H1 (cell line): Measurements from ENCODE around the gene VAT1L. TPM values are rescaled to one million over a fixed set of nuclear protein-coding genes. Genes with fewer than 3 reads are reported as not detected.

ENCODE experiments used
- CTCF ChIA-PET: fragments of 300-600 bp; sonication (Branson Sonifier 250); formaldehyde crosslinking; loops from one replicate; lab custom pipeline; 2021; ENCODE audit not compliant: partially characterized antibody; lab: Charles Lee
- POLR2A ChIA-PET: fragments of 300-600 bp; sonication (Branson Sonifier 250); formaldehyde crosslinking; loops from one replicate; lab custom pipeline; 2021; ENCODE audit warnings: inconsistent platforms; ENCODE audit not compliant: partially characterized antibody; lab: Charles Lee
- DNase-seq, 2 experiments: peaks; one replicate each; pipeline versions ENCODE4 v3.0.0 to v3.0.0-alpha.2; 2010 to 2022; ENCODE audit warnings: low spot score in 2 of 2, low read depth in 1 of 2, mixed read lengths in 1 of 2
- FAIRE-seq: peaks from 2 replicates; lab custom pipeline; 2011; peaks lifted over from hg19 to GRCh38; lab: Jason Lieb, UNC
- H2AFZ ChIP-seq: 2 replicates; pipeline ENCODE4 v1.8.1; 2012; ENCODE audit warnings: low read length, inconsistent platforms
- H2AK5ac ChIP-seq: 2 replicates; pipeline ENCODE4 v1.6.1; 2013; ENCODE audit warnings: low read depth, low read length
- H2BK120ac ChIP-seq: replicated peaks from 2 replicates; pipeline ENCODE3; 2013; ENCODE audit warnings: low read depth, low read length, inconsistent platforms
- H2BK12ac ChIP-seq: 2 replicates; pipeline ENCODE4 v1.6.1; 2013; ENCODE audit warnings: low read depth, low read length
- H2BK15ac ChIP-seq: 2 replicates; pipeline ENCODE4 v1.6.1; 2013; ENCODE audit warnings: low read length
- H2BK20ac ChIP-seq: 2 replicates; pipeline ENCODE4 v1.6.1; 2013; ENCODE audit warnings: low read length
- H2BK5ac ChIP-seq: 2 replicates; pipeline ENCODE4 v1.6.1; 2013; ENCODE audit warnings: low read depth, low read length
- H3K14ac ChIP-seq: 2 replicates; pipeline ENCODE4 v1.6.1; 2013; ENCODE audit warnings: inconsistent platforms; ENCODE audit not compliant: insufficient read length
- H3K18ac ChIP-seq: 2 replicates; pipeline ENCODE4 v1.6.1; 2013; ENCODE audit warnings: low read length; ENCODE audit errors: extremely low read depth
- H3K23ac ChIP-seq: 2 replicates; pipeline ENCODE4 v1.6.1; 2013; ENCODE audit warnings: inconsistent platforms; ENCODE audit not compliant: insufficient read length
- H3K23me2 ChIP-seq: 2 replicates; pipeline ENCODE4 v1.6.1; 2013; ENCODE audit warnings: low read depth, low read length
- H3K27ac ChIP-seq: 2 replicates; pipeline ENCODE4 v1.6.1; 2011; ENCODE audit warnings: low read depth, low read length, inconsistent platforms
- H3K27me3 ChIP-seq, 4 experiments: replicated peaks in 1 of 4; 1 replicate in 1 of 4; 2 replicates in 3 of 4; pipeline versions ENCODE4 v1.6.1 to v1.8.1; 2011 to 2013; ENCODE audit warnings: low read length in 3 of 4, mild to moderate bottlenecking in 3 of 4, inconsistent platforms in 2 of 4, mixed read lengths in 2 of 4, moderate library complexity in 1 of 4; ENCODE audit not compliant: control insufficient read depth in 3 of 4, insufficient read depth in 3 of 4; ENCODE audit errors: extremely low read depth in 1 of 4
- H3K36me3 ChIP-seq, 4 experiments: 2 replicates each; pipeline versions ENCODE4 v1.6.1 to v1.8.1; 2011 to 2013; ENCODE audit warnings: mild to moderate bottlenecking in 4 of 4, low read length in 3 of 4, moderate library complexity in 2 of 4, control low read depth in 1 of 4, inconsistent platforms in 1 of 4; ENCODE audit not compliant: insufficient read depth in 4 of 4, control insufficient read depth in 2 of 4
- H3K4ac ChIP-seq: replicated peaks from 2 replicates; pipeline ENCODE3; 2013; ENCODE audit warnings: low read length, low read depth, mixed read lengths, inconsistent platforms; ENCODE audit not compliant: insufficient read length
- H3K4me1 ChIP-seq, 4 experiments: replicated peaks in 1 of 4; 1 replicate in 1 of 4; 2 replicates in 3 of 4; pipeline versions ENCODE4 v1.6.1 to v1.8.1; 2011 to 2013; ENCODE audit warnings: low read length in 3 of 4, inconsistent platforms in 2 of 4, mixed read lengths in 1 of 4; ENCODE audit not compliant: insufficient read depth in 4 of 4, control insufficient read depth in 3 of 4
- H3K4me2 ChIP-seq, 2 experiments: 2 replicates each; pipeline versions ENCODE4 v1.6.1 to v1.8.1; 2011 to 2013; ENCODE audit warnings: low read depth in 2 of 2, low read length in 2 of 2, control low read depth in 1 of 2, inconsistent platforms in 1 of 2, mild to moderate bottlenecking in 1 of 2; ENCODE audit not compliant: insufficient read depth in 1 of 2
- H3K4me3 ChIP-seq, 4 experiments: fragments of 200-600, 300-600 bp in 1 of 4; sonication (generic), shearing (Covaris generic), sonication (Bioruptor Twin) in 1 of 4; 2 replicates each; pipeline versions ENCODE4 v1.5.1 to v1.8.1; 2011 to 2016; ENCODE audit warnings: low read length in 4 of 4, low read depth in 3 of 4, control low read depth in 2 of 4, inconsistent platforms in 2 of 4, mild to moderate bottlenecking in 2 of 4, mixed read lengths in 1 of 4, moderate library complexity in 1 of 4; ENCODE audit not compliant: insufficient read depth in 2 of 4; ENCODE audit errors: extremely low read depth in 1 of 4
- H3K56ac ChIP-seq: replicated peaks from 2 replicates; pipeline ENCODE3; 2013; ENCODE audit warnings: low read depth, mild to moderate bottlenecking, mixed read lengths, low read length, inconsistent platforms; ENCODE audit not compliant: insufficient read length
- H3K79me1 ChIP-seq: 2 replicates; pipeline ENCODE4 v1.6.1; 2013; ENCODE audit warnings: low read depth, low read length, control low read depth
- H3K79me2 ChIP-seq, 2 experiments: 2 replicates each; pipeline versions ENCODE4 v1.6.1 to v1.8.1; 2012 to 2013; ENCODE audit warnings: low read length in 2 of 2, mild to moderate bottlenecking in 2 of 2, inconsistent platforms in 1 of 2; ENCODE audit not compliant: insufficient read depth in 2 of 2, control insufficient read depth in 1 of 2
- H3K9ac ChIP-seq, 4 experiments: replicated peaks in 1 of 4; 1 replicate in 1 of 4; 2 replicates in 3 of 4; pipeline versions ENCODE4 v1.6.1 to v1.8.1; 2011 to 2013; ENCODE audit warnings: low read depth in 3 of 4, low read length in 3 of 4, control low read depth in 2 of 4, mild to moderate bottlenecking in 2 of 4, moderate library complexity in 2 of 4, inconsistent platforms in 1 of 4; ENCODE audit errors: extremely low read depth in 1 of 4
- H3K9me3 ChIP-seq, 2 experiments: 2 replicates each; pipeline versions ENCODE4 v1.6.1 to v1.8.1; 2012 to 2013; ENCODE audit warnings: mild to moderate bottlenecking in 2 of 2, moderate library complexity in 2 of 2, control low read depth in 1 of 2, inconsistent platforms in 1 of 2, low read depth in 1 of 2, low read length in 1 of 2, mixed read lengths in 1 of 2; ENCODE audit not compliant: insufficient read depth in 2 of 2
- H4K20me1 ChIP-seq, 2 experiments: replicated peaks in 1 of 2; 2 replicates each; pipeline versions ENCODE3 to v1.8.1; 2011 to 2013; ENCODE audit warnings: inconsistent platforms in 2 of 2, low read length in 2 of 2, mild to moderate bottlenecking in 1 of 2; ENCODE audit not compliant: insufficient read depth in 2 of 2, control insufficient read depth in 1 of 2
- H4K5ac ChIP-seq: 2 replicates; pipeline ENCODE4 v1.6.1; 2013; ENCODE audit warnings: low read length, low read depth, mixed read lengths, inconsistent platforms; ENCODE audit not compliant: insufficient read length
- H4K8ac ChIP-seq: 2 replicates; pipeline ENCODE4 v1.8.0; 2013; ENCODE audit warnings: mild to moderate bottlenecking, moderate library complexity, low read length, inconsistent platforms; ENCODE audit not compliant: insufficient read depth; ENCODE audit errors: extremely low read depth
- H4K91ac ChIP-seq: replicated peaks from 2 replicates; pipeline ENCODE3; 2013; ENCODE audit warnings: low read length, mixed read lengths, inconsistent platforms; ENCODE audit not compliant: insufficient read length
- CTCF ChIP-seq, 3 experiments: IDR thresholded peaks; 1 replicate in 2 of 3; 2 replicates in 1 of 3; pipeline versions ENCODE4 v1.5.1 to v1.6.1; 2011; ENCODE audit warnings: low read length in 3 of 3, mild to moderate bottlenecking in 3 of 3, inconsistent platforms in 2 of 3, low read depth in 1 of 3, moderate library complexity in 1 of 3; ENCODE audit not compliant: insufficient read depth in 1 of 3; ENCODE audit errors: control extremely low read depth in 1 of 3
- HDAC2 ChIP-seq, 2 experiments: fragments of 300-600 bp in 1 of 2; sonication (generic) in 1 of 2; IDR thresholded peaks; 2 replicates each; pipeline ENCODE4 v1.6.1; 2011 to 2012; ENCODE audit warnings: low read depth in 2 of 2, low read length in 2 of 2, mild to moderate bottlenecking in 2 of 2, moderate library complexity in 2 of 2, borderline replicate concordance in 1 of 2, inconsistent platforms in 1 of 2
- HDAC6 ChIP-seq: IDR thresholded peaks from one replicate; pipeline ENCODE4 v1.7.1; 2012; ENCODE audit warnings: low read depth, mild to moderate bottlenecking, inconsistent platforms, low read length, moderate library complexity
- SP1 ChIP-seq: IDR thresholded peaks from 2 replicates; pipeline ENCODE4 v1.6.1; 2011; ENCODE audit warnings: low read depth, low read length
- TAF1 ChIP-seq: IDR thresholded peaks from 2 replicates; pipeline ENCODE4 v1.6.1; 2011; ENCODE audit warnings: mild to moderate bottlenecking, low read depth, low read length
- WGBS, 2 experiments: shearing (Covaris generic) in 1 of 2; methylation state at CpG; one replicate each; pipeline versions ENCODE4 v1.1.6 to v1.1.7; 2013 to 2015; ENCODE audit warnings: low lambda C conversion rate in 2 of 2, mixed read lengths in 2 of 2, inconsistent platforms in 1 of 2, low coverage in 1 of 2, missing lambda C conversion rate in 1 of 2; ENCODE audit not compliant: insufficient replicate concordance in 2 of 2, insufficient coverage in 1 of 2, insufficient read length in 1 of 2; ENCODE audit errors: extremely low coverage in 1 of 2, missing lambda C conversion rate in 1 of 2; 5-methylcytosine and 5-hydroxymethylcytosine counted together
- polyA plus RNA-seq, 7 experiments: library from polyadenylated mRNA; depleted of rRNA in 3 of 7; stranded (reverse) in 5 of 7; unstranded in 2 of 7; fragments of >200 nt in 5 of 7; fragments of 200-250 nt in 2 of 7; gene quantifications; 1 replicate in 5 of 7; 2 replicates in 1 of 7; 4 replicates in 1 of 7; pipeline versions ENCODE4 v1.2.1 to v1.2.3, GENCODE V29; 2011 to 2013; ENCODE audit warnings: missing spikeins in 2 of 7, mixed read lengths in 2 of 7
- total RNA-seq: library from RNA; stranded (reverse); fragmentation: NEBNext Ultra II Directional; extraction: Animal tissue kit (Norgen Biotek cat#: 25700); gene quantifications from 2 replicates; pipeline ENCODE4 v1.2.1, GENCODE V29; 2021

The VAT1L gene
- total and polyA plus RNA-seq, 2 of the 8 experiments (the other 6 are each of a cell fraction or from before 2014, with no cell fraction given): 46.3 to 48.2 TPM

GRCh38 chr16:77827032-77827431 lies 38.7 kb downstream of the VAT1L start:
- H3K18ac ChIP-seq: no peak overlapping the region
- peaks cover 0 to 7% (median 2%) of the 10 kb centered on the region in 4 experiments; a peak in 2 of 7 replicates for H3K4me1 ChIP-seq
- no peaks in the 10 kb centered on the region for H3K23me2 ChIP-seq
- H3K27ac ChIP-seq: no peak overlapping the region
- H4K20me1 ChIP-seq: no peaks in the 10 kb centered on the region
- H3K4ac ChIP-seq: no peak overlapping the region
- no peak overlapping the region for H3K4me2 ChIP-seq
- no peak overlapping the region for H3K9ac ChIP-seq
- H3K36me3 ChIP-seq: peaks cover 2 to 21% (median 10%) of the 10 kb centered on the region in 4 experiments; a peak in 6 of 8 replicates
- H3K56ac ChIP-seq: no peak overlapping the region
- 85% methylated on average over 3 of the region's 3 CpGs; no CpG with 5 or more reads in 1 of the 2 experiments for WGBS, 2 experiments
- POLR2A ChIA-PET: no interaction called here
- H3K23ac ChIP-seq: no peak overlapping the region
- peaks cover 2% of the 10 kb centered on the region; the same call in 1 of the 2 replicates for H3K79me1 ChIP-seq
- no peak overlapping the region for H2BK5ac ChIP-seq
- H4K8ac ChIP-seq: no peak overlapping the region
- H3K27me3 ChIP-seq: no peaks in the 10 kb centered on the region
- no peak overlapping the region for H2AK5ac ChIP-seq
- FAIRE-seq: no peak
- H2AFZ ChIP-seq: no peak overlapping the region
- H2BK12ac ChIP-seq: no peak overlapping the region
- TF ChIP-seq HDAC2 (IDR thresholded peaks at IDR 0.05; ENCODE audit: borderline replicate concordance in 1 of 2, low read depth in 2 of 2, low read length in 2 of 2) (no peak), TAF1 (no peak), SP1 (no peak), CTCF (IDR thresholded peaks at IDR 0.05; ENCODE audit: control extremely low read depth in 1 of 3, insufficient read depth in 1 of 3, low read depth in 1 of 3, low read length in 3 of 3) (no peak), HDAC6 (no peak)
- H3K14ac ChIP-seq: no peak overlapping the region
- CTCF ChIA-PET: no interaction called here
- H4K5ac ChIP-seq: no peak overlapping the region
- no peak overlapping the region for H4K91ac ChIP-seq
- no peak for DNase-seq
- no peaks in the 10 kb centered on the region for H3K9me3 ChIP-seq
- no peak overlapping the region for H3K4me3 ChIP-seq
- H2BK120ac ChIP-seq: no peak overlapping the region
- no peaks in the 10 kb centered on the region for H3K79me2 ChIP-seq
- H2BK20ac ChIP-seq: no peak overlapping the region
- H2BK15ac ChIP-seq: no peak overlapping the region
